ENCODE measurements around the gene LSS. TPM values are rescaled to one million over a fixed set of nuclear protein-coding genes. Genes with fewer than 3 reads are reported as not detected.

Gene LSS
- total and polyA plus RNA-seq, 2 experiments from 2014 or later: 55.0 to 237 TPM

DNA sequence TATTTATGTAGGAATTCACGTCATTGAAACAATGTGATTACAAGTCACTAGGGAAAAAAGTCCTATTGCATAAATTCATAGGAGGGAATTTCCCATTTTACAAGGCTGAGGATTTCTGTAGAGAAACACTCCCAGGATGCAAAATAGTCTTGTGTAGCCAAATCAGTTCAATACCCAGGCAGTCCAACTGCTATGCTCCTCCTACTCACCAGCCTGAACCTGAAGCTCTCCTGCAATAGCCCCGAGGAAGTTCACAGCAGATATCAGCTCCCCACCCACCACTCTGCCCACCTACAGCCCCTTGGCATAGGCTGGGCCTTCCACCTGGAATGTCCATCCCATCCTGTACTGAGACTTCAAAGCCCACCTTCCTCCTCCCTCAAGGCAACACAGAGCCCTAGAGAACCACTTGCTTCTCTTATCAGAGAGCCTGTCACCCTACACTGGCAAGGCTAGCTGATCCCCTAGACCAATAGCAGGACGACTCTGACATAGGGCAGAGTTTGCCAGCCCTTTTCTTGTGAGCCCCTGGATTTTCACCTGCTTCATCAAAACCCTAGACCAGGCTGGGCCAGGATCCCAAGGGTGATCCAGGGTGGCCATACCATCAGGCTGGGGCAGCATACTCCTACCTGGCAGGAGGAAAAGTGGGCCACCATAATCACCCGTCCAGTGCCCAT, 1.5 kb downstream of the LSS start (continued):
- TF ChIP-seq, protein P1, sequence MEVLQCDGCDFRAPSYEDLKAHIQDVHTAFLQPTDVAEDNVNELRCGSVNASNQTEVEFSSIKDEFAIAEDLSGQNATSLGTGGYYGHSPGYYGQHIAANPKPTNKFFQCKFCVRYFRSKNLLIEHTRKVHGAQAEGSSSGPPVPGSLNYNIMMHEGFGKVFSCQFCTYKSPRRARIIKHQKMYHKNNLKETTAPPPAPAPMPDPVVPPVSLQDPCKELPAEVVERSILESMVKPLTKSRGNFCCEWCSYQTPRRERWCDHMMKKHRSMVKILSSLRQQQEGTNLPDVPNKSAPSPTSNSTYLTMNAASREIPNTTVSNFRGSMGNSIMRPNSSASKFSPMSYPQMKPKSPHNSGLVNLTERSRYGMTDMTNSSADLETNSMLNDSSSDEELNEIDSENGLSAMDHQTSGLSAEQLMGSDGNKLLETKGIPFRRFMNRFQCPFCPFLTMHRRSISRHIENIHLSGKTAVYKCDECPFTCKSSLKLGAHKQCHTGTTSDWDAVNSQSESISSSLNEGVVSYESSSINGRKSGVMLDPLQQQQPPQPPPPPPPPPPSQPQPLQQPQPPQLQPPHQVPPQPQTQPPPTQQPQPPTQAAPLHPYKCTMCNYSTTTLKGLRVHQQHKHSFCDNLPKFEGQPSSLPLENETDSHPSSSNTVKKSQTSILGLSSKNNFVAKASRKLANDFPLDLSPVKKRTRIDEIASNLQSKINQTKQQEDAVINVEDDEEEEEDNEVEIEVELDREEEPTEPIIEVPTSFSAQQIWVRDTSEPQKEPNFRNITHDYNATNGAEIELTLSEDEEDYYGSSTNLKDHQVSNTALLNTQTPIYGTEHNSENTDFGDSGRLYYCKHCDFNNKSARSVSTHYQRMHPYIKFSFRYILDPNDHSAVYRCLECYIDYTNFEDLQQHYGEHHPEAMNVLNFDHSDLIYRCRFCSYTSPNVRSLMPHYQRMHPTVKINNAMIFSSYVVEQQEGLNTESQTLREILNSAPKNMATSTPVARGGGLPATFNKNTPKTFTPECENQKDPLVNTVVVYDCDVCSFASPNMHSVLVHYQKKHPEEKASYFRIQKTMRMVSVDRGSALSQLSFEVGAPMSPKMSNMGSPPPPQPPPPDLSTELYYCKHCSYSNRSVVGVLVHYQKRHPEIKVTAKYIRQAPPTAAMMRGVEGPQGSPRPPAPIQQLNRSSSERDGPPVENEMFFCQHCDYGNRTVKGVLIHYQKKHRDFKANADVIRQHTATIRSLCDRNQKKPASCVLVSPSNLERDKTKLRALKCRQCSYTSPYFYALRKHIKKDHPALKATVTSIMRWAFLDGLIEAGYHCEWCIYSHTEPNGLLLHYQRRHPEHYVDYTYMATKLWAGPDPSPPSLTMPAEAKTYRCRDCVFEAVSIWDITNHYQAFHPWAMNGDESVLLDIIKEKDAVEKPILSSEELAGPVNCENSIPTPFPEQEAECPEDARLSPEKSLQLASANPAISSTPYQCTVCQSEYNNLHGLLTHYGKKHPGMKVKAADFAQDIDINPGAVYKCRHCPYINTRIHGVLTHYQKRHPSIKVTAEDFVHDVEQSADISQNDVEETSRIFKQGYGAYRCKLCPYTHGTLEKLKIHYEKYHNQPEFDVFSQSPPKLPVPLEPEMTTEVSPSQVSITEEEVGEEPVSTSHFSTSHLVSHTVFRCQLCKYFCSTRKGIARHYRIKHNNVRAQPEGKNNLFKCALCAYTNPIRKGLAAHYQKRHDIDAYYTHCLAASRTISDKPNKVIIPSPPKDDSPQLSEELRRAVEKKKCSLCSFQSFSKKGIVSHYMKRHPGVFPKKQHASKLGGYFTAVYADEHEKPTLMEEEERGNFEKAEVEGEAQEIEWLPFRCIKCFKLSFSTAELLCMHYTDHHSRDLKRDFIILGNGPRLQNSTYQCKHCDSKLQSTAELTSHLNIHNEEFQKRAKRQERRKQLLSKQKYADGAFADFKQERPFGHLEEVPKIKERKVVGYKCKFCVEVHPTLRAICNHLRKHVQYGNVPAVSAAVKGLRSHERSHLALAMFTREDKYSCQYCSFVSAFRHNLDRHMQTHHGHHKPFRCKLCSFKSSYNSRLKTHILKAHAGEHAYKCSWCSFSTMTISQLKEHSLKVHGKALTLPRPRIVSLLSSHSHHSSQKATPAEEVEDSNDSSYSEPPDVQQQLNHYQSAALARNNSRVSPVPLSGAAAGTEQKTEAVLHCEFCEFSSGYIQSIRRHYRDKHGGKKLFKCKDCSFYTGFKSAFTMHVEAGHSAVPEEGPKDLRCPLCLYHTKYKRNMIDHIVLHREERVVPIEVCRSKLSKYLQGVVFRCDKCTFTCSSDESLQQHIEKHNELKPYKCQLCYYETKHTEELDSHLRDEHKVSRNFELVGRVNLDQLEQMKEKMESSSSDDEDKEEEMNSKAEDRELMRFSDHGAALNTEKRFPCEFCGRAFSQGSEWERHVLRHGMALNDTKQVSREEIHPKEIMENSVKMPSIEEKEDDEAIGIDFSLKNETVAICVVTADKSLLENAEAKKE (CRISPR knock-in tag; IDR thresholded peaks at IDR 0.05): no peak
- no peak for TF ChIP-seq STAT1 (IDR thresholded peaks at IDR 0.05; ENCODE audit: unreplicated experiment)

DNA sequence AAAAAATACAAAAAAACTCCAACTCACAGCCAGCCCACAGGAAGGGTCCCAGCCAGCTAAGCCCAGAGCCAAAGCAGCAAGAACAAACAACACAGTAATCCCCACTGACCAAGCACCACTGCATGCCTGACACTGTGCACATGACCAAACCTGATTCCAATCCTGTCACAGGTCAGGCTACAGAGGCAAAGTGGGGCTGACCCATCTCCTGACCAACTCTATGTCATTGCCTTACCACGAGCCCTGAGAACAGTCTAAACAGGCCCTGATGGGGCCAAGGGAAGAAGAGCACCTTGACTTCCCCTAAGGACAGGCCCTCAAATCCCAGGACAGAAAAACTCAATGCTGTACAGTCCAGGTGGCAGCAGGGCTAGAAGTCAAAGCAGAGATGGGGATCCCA, 2.4 kb downstream of the LSS start:
- peaks cover 20% of the 10 kb centered on the region for H3K4me1 ChIP-seq (ENCODE audit: insufficient read depth)
- H3K9me2 ChIP-seq (ENCODE audit: insufficient read depth): peaks cover 1% of the 10 kb centered on the region; the same call in 1 of the 2 replicates
- no peaks in the 10 kb centered on the region for H3K27me3 ChIP-seq (ENCODE audit: insufficient read depth)
- H3K9me3 Mint-ChIP-seq: peaks cover 42% of the 10 kb centered on the region
- peaks cover 6% of the 10 kb centered on the region for H3K27me3 Mint-ChIP-seq (ENCODE audit: insufficient read depth, low read depth, poor library complexity)
- peaks cover 11% of the 10 kb centered on the region; the same call in 1 of the 2 replicates for H3F3A ChIP-seq (replicated peaks; ENCODE audit: low read depth)
- H3K27ac ChIP-seq (ENCODE audit: low read depth): no peak overlapping the region
- peak overlapping the region; percentile 9; the same call in 1 of the 3 replicates for H3K4me3 Mint-ChIP-seq
- no peak for DNase-seq (ENCODE audit: low spot score)
- H3K36me3 Mint-ChIP-seq (ENCODE audit: low read depth): peaks cover 60% of the 10 kb centered on the region
- H3K4me2 ChIP-seq: peak overlapping the region; percentile 99
- peaks cover 23% of the 10 kb centered on the region for H3K4me1 Mint-ChIP-seq
- H4K20me1 ChIP-seq (replicated peaks; ENCODE audit: insufficient read depth): peaks cover 37% of the 10 kb centered on the region
- no peak for ATAC-seq
- peaks cover 89% of the 10 kb centered on the region for H3K79me2 ChIP-seq (replicated peaks; ENCODE audit: insufficient read depth)
- H2AFZ ChIP-seq: no peak overlapping the region
- H3K36me3 ChIP-seq (ENCODE audit: insufficient read depth): peaks cover 22% of the 10 kb centered on the region
- peak overlapping the region; percentile 98 for H3K4me3 ChIP-seq
- H3K27ac Mint-ChIP-seq: no peak overlapping the region
- no peak for TF ChIP-seq POLR2AphosphoS5 (IDR thresholded peaks at IDR 0.05; ENCODE audit: low read depth)
- TF ChIP-seq, protein P1 (CRISPR knock-in tag; IDR thresholded peaks at IDR 0.05): no peak
- no peak for TF ChIP-seq CREB1 (CRISPR knock-in tag; IDR thresholded peaks at IDR 0.05; ENCODE audit: low read depth)
- TF ChIP-seq, protein P2, sequence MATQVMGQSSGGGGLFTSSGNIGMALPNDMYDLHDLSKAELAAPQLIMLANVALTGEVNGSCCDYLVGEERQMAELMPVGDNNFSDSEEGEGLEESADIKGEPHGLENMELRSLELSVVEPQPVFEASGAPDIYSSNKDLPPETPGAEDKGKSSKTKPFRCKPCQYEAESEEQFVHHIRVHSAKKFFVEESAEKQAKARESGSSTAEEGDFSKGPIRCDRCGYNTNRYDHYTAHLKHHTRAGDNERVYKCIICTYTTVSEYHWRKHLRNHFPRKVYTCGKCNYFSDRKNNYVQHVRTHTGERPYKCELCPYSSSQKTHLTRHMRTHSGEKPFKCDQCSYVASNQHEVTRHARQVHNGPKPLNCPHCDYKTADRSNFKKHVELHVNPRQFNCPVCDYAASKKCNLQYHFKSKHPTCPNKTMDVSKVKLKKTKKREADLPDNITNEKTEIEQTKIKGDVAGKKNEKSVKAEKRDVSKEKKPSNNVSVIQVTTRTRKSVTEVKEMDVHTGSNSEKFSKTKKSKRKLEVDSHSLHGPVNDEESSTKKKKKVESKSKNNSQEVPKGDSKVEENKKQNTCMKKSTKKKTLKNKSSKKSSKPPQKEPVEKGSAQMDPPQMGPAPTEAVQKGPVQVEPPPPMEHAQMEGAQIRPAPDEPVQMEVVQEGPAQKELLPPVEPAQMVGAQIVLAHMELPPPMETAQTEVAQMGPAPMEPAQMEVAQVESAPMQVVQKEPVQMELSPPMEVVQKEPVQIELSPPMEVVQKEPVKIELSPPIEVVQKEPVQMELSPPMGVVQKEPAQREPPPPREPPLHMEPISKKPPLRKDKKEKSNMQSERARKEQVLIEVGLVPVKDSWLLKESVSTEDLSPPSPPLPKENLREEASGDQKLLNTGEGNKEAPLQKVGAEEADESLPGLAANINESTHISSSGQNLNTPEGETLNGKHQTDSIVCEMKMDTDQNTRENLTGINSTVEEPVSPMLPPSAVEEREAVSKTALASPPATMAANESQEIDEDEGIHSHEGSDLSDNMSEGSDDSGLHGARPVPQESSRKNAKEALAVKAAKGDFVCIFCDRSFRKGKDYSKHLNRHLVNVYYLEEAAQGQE (IDR thresholded peaks at IDR 0.05; ENCODE audit: unreplicated experiment): no peak
